Measurements from ENCODE around the gene ZCRB1. TPM values are rescaled to one million over a fixed set of nuclear protein-coding genes. Genes with fewer than 3 reads are reported as not detected.

Gene ZCRB1
- total and polyA plus RNA-seq, 2 experiments from 2014 or later, result 18.1 to 256 TPM

GRCh38 chr12:42273706-42274105 lies 52.2 kb downstream of the ZCRB1 start:
- TF ChIP-seq ZNF114 (CRISPR knock-in tag; IDR thresholded peaks at IDR 0.05) (no peak), EZH2phosphoT487 (IDR thresholded peaks at IDR 0.05; ENCODE audit: unreplicated experiment) (no peak), NANOG (IDR thresholded peaks at IDR 0.05; ENCODE audit: borderline replicate concordance) (no peak), EZH2 (IDR thresholded peaks at IDR 0.05; ENCODE audit: low read depth, unreplicated experiment) (no peak), CREB1 (CRISPR knock-in tag; IDR thresholded peaks at IDR 0.05; ENCODE audit: low read depth) (no peak), STAT1 (IDR thresholded peaks at IDR 0.05; ENCODE audit: unreplicated experiment) (no peak), ZNF331 (CRISPR knock-in tag; IDR thresholded peaks at IDR 0.05; ENCODE audit: low read depth) (no peak), POLR2AphosphoS5 (IDR thresholded peaks at IDR 0.05; ENCODE audit: low read depth) (no peak), JUNB (IDR thresholded peaks at IDR 0.05; ENCODE audit: unreplicated experiment) (no peak)
- TF ChIP-seq, protein P1, sequence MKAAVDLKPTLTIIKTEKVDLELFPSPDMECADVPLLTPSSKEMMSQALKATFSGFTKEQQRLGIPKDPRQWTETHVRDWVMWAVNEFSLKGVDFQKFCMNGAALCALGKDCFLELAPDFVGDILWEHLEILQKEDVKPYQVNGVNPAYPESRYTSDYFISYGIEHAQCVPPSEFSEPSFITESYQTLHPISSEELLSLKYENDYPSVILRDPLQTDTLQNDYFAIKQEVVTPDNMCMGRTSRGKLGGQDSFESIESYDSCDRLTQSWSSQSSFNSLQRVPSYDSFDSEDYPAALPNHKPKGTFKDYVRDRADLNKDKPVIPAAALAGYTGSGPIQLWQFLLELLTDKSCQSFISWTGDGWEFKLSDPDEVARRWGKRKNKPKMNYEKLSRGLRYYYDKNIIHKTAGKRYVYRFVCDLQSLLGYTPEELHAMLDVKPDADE (IDR thresholded peaks at IDR 0.05), result no peak
- TF ChIP-seq, protein P2, sequence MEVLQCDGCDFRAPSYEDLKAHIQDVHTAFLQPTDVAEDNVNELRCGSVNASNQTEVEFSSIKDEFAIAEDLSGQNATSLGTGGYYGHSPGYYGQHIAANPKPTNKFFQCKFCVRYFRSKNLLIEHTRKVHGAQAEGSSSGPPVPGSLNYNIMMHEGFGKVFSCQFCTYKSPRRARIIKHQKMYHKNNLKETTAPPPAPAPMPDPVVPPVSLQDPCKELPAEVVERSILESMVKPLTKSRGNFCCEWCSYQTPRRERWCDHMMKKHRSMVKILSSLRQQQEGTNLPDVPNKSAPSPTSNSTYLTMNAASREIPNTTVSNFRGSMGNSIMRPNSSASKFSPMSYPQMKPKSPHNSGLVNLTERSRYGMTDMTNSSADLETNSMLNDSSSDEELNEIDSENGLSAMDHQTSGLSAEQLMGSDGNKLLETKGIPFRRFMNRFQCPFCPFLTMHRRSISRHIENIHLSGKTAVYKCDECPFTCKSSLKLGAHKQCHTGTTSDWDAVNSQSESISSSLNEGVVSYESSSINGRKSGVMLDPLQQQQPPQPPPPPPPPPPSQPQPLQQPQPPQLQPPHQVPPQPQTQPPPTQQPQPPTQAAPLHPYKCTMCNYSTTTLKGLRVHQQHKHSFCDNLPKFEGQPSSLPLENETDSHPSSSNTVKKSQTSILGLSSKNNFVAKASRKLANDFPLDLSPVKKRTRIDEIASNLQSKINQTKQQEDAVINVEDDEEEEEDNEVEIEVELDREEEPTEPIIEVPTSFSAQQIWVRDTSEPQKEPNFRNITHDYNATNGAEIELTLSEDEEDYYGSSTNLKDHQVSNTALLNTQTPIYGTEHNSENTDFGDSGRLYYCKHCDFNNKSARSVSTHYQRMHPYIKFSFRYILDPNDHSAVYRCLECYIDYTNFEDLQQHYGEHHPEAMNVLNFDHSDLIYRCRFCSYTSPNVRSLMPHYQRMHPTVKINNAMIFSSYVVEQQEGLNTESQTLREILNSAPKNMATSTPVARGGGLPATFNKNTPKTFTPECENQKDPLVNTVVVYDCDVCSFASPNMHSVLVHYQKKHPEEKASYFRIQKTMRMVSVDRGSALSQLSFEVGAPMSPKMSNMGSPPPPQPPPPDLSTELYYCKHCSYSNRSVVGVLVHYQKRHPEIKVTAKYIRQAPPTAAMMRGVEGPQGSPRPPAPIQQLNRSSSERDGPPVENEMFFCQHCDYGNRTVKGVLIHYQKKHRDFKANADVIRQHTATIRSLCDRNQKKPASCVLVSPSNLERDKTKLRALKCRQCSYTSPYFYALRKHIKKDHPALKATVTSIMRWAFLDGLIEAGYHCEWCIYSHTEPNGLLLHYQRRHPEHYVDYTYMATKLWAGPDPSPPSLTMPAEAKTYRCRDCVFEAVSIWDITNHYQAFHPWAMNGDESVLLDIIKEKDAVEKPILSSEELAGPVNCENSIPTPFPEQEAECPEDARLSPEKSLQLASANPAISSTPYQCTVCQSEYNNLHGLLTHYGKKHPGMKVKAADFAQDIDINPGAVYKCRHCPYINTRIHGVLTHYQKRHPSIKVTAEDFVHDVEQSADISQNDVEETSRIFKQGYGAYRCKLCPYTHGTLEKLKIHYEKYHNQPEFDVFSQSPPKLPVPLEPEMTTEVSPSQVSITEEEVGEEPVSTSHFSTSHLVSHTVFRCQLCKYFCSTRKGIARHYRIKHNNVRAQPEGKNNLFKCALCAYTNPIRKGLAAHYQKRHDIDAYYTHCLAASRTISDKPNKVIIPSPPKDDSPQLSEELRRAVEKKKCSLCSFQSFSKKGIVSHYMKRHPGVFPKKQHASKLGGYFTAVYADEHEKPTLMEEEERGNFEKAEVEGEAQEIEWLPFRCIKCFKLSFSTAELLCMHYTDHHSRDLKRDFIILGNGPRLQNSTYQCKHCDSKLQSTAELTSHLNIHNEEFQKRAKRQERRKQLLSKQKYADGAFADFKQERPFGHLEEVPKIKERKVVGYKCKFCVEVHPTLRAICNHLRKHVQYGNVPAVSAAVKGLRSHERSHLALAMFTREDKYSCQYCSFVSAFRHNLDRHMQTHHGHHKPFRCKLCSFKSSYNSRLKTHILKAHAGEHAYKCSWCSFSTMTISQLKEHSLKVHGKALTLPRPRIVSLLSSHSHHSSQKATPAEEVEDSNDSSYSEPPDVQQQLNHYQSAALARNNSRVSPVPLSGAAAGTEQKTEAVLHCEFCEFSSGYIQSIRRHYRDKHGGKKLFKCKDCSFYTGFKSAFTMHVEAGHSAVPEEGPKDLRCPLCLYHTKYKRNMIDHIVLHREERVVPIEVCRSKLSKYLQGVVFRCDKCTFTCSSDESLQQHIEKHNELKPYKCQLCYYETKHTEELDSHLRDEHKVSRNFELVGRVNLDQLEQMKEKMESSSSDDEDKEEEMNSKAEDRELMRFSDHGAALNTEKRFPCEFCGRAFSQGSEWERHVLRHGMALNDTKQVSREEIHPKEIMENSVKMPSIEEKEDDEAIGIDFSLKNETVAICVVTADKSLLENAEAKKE (CRISPR knock-in tag; IDR thresholded peaks at IDR 0.05), result no peak
- TF ChIP-seq, protein P3, sequence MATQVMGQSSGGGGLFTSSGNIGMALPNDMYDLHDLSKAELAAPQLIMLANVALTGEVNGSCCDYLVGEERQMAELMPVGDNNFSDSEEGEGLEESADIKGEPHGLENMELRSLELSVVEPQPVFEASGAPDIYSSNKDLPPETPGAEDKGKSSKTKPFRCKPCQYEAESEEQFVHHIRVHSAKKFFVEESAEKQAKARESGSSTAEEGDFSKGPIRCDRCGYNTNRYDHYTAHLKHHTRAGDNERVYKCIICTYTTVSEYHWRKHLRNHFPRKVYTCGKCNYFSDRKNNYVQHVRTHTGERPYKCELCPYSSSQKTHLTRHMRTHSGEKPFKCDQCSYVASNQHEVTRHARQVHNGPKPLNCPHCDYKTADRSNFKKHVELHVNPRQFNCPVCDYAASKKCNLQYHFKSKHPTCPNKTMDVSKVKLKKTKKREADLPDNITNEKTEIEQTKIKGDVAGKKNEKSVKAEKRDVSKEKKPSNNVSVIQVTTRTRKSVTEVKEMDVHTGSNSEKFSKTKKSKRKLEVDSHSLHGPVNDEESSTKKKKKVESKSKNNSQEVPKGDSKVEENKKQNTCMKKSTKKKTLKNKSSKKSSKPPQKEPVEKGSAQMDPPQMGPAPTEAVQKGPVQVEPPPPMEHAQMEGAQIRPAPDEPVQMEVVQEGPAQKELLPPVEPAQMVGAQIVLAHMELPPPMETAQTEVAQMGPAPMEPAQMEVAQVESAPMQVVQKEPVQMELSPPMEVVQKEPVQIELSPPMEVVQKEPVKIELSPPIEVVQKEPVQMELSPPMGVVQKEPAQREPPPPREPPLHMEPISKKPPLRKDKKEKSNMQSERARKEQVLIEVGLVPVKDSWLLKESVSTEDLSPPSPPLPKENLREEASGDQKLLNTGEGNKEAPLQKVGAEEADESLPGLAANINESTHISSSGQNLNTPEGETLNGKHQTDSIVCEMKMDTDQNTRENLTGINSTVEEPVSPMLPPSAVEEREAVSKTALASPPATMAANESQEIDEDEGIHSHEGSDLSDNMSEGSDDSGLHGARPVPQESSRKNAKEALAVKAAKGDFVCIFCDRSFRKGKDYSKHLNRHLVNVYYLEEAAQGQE (IDR thresholded peaks at IDR 0.05; ENCODE audit: unreplicated experiment), result no peak
- TF ChIP-seq, protein P4, sequence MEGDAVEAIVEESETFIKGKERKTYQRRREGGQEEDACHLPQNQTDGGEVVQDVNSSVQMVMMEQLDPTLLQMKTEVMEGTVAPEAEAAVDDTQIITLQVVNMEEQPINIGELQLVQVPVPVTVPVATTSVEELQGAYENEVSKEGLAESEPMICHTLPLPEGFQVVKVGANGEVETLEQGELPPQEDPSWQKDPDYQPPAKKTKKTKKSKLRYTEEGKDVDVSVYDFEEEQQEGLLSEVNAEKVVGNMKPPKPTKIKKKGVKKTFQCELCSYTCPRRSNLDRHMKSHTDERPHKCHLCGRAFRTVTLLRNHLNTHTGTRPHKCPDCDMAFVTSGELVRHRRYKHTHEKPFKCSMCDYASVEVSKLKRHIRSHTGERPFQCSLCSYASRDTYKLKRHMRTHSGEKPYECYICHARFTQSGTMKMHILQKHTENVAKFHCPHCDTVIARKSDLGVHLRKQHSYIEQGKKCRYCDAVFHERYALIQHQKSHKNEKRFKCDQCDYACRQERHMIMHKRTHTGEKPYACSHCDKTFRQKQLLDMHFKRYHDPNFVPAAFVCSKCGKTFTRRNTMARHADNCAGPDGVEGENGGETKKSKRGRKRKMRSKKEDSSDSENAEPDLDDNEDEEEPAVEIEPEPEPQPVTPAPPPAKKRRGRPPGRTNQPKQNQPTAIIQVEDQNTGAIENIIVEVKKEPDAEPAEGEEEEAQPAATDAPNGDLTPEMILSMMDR (conservative IDR thresholded peaks at IDR 0.05; ENCODE audit: low read depth in 2 of 2), result no peak
- Mint-ChIP-seq H3K4me3 (no peak overlapping the region), H3K27ac (no peak overlapping the region), H3K4me1 (peaks cover 2% of the 10 kb centered on the region; the same call in 1 of the 3 replicates), H3K36me3 (ENCODE audit: low read depth) (peaks cover 5% of the 10 kb centered on the region; the same call in 1 of the 3 replicates), H3K27me3 (ENCODE audit: insufficient read depth, low read depth, poor library complexity) (no peaks in the 10 kb centered on the region), H3K9me3 (peaks cover 17% of the 10 kb centered on the region)
- no peaks in the 10 kb centered on the region for H3K4me1 ChIP-seq (ENCODE audit: insufficient read depth)
- H3K79me2 ChIP-seq (replicated peaks; ENCODE audit: insufficient read depth), result no peaks in the 10 kb centered on the region
- no peaks in the 10 kb centered on the region for H4K20me1 ChIP-seq (replicated peaks; ENCODE audit: insufficient read depth)
- DNase-seq (ENCODE audit: low spot score) (no peak), ATAC-seq (no peak)
- H3F3A ChIP-seq (replicated peaks; ENCODE audit: low read depth), result no peaks in the 10 kb centered on the region
- H3K4me3 ChIP-seq, result no peak overlapping the region
- H2AFZ ChIP-seq, result no peak overlapping the region
- no peak overlapping the region for H3K4me2 ChIP-seq
- no peak overlapping the region for H3K27ac ChIP-seq (ENCODE audit: low read depth)
- H3K36me3 ChIP-seq (ENCODE audit: insufficient read depth), result no peaks in the 10 kb centered on the region
- H3K27me3 ChIP-seq (ENCODE audit: insufficient read depth), result no peaks in the 10 kb centered on the region
- no peaks in the 10 kb centered on the region for H3K9me2 ChIP-seq (ENCODE audit: insufficient read depth)
